ENCODE results near the gene CA5B.
"Not testable (repeated sequence)": the region's sequence is repeated elsewhere in the genome, so short reads cannot be mapped to it uniquely, and the experiment has no call there.

The CA5B gene, protein sequence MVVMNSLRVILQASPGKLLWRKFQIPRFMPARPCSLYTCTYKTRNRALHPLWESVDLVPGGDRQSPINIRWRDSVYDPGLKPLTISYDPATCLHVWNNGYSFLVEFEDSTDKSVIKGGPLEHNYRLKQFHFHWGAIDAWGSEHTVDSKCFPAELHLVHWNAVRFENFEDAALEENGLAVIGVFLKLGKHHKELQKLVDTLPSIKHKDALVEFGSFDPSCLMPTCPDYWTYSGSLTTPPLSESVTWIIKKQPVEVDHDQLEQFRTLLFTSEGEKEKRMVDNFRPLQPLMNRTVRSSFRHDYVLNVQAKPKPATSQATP

DNA sequence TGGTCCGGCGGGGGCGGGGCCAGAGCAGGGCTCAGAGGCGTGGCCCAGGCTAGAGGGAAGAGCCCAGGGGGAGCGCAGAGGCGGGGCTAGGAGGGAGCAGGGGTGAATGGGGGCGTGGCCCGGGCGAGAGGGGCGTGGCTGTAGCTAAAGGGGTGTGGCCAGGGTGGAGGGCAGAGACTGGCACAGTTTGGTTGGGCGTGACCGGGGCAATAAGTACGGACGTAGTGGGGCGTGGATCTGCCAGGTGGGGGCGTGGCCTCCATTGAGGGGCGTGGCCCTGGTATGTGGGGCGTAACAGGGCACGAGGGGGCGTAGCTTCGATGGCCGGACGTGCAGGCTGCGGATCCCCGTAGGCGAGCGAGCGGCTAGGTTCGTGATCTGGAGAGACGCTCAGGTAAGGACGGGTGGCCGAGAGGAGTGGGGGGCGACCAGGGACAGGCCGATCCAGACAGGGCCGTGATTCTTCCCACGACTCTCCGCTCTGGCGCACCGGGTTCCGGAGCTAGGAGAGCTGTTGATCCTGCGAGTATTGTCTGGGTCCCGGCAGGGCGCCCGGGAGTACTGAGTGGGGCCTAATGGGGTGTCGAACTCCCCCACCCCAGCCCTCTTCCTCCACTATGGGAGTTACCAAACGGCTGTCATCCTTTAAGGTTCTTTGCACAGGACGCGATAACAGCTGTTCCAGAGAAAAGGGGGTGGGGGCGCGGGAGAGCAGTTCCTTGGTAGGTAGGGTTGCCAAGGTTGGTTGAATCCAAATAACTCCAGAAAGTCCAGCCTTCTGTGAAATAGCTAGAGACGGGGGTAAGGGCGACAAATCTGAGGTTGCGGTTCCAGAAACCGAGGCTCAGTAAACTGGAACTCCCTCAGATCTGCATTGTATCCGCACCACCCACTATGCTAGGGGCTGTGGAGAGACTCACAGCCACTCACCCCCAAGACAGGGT lies at the start of gene CA5B:
Gene CA5B, plus strand, starts transcription at position 312 of the 944 bp plus-strand sequence. CDS start 11,754 bp downstream, outside the sequence.
- DNase-seq (ENCODE audit: low read depth, low spot score) = peak; percentile 99

DNA sequence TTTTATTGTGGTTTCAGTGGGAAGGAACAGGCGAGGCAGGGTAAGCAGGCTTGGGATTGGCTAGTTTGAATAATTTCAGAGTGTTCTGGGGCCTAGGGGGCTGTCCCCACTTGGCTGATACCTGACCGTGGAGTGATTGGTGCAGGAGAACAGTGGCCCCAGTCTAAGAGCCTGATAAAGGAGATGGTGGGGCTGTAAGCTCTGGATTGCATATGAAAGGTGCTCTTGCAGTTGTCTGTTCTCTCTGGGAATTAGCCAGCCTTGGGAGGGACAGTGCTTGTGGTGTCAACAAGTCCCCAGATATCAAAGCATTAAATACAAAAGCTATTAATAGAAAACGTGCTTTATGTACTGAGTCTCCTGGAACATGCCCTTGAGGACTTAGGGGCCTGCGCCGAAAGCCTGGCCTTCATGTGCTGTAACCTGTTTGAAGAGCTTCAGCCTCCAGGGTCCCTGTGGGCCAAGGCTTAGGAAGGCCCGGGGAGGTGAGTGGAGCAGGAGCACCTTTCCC lies 43.1 kb upstream of the CA5B start:
- peak; percentile 67 for DNase-seq (ENCODE audit: low read depth, low spot score)

DNA sequence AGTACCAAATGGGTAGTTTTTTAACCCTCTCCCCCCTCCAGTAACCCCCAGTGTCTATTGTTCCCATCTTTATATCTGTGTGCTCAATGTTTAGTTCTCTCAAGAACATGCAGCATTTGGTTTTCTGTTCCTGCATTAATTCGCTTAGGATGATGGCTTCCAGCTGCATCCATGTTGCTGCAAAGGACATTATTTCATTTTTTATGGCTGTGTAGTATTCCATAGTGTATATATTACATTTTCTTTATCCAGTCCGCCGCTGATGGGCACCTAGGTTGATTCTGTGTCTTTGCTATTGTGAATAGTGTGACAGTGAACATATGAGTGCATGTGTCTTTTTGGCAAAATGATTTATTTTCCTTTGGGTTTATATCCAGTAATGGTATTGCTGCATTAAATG lies 41.6 kb upstream of the CA5B start:
- DNase-seq (ENCODE audit: low read depth, low spot score) = no peak

DNA sequence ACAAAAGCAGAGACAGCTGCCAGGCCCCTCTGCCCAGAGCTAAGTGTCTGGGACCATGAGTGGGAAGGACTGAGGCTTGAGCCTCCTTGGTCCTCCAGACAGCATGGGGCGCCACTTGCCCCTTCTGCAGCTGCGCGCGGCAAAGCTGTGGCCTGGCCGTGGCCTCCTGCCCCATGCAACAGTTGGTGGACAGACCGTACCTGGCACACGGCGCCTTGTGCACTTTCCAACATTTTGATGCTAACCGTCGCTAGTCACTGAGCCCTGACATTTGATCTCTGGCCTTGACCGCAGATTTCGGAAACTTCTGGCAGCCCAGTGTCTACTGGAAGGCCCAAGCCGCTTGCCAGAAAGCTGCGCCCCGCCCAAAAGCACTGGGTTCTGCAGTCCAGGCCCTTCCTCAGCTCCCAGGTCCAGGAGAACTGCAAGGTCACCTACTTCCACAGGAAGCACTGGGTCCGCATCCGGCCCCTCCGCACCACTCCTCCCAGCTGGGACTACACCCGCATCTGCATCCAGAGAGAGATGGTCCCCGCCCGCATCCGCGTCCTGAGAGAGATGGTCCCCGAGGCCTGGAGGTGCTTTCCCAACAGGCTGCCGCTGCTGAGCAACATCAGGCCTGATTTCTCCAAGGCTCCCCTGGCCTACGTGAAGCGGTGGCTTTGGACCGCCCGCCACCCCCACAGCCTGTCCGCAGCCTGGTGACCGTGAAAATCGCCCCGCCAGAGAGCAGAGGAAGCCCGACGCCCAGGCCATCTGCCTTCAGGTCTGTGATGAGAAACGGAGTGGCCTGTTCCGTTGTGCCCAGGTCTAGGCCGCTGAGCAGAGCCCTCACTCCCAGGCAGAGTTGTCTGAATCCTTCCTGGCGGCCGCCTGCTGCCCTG lies 35.3 kb upstream of the CA5B start:
- no peak for DNase-seq (ENCODE audit: low read depth, low spot score)

DNA sequence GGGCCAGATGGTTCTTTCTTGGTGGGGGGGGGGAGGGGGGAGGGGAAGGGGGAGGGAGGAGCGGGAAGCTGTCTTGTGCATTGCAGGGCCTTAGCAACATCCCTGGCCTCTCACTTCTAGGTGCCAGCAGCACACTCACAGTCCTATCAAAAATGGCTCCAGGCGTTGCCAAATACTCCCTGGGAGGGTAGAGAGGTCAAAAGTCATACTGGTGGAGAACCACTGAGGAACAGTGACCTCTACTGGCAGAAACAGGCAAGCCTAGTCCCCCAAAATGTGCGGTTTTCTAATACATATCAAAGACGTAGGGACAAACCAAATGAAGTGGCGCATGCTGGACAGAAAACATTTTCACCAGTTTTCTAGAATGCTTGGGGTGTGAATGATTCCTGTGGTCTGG lies 34.3 kb upstream of the CA5B start:
- DNase-seq (ENCODE audit: low read depth, low spot score) = not testable (repeated sequence)

DNA sequence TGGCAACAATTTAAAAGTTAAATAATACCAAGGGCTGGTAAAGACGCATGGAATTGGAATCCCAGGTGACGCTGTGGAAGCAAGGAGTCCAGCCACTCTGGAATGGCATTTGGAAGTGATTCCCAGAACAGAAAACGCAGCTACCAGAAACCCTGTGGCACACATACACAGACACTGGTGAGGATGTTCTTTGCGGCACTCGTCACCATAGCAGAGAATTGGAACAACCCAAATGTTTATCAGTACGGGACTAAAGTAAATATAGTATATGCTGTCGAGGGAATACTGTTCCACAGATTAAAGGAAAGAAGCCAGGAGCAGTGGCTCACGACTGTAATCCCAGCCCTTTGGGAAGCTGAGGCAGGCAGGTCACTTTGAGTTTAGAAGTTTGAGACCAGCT lies 33.8 kb upstream of the CA5B start:
- DNase-seq (ENCODE audit: low read depth, low spot score) = not testable (repeated sequence)

DNA sequence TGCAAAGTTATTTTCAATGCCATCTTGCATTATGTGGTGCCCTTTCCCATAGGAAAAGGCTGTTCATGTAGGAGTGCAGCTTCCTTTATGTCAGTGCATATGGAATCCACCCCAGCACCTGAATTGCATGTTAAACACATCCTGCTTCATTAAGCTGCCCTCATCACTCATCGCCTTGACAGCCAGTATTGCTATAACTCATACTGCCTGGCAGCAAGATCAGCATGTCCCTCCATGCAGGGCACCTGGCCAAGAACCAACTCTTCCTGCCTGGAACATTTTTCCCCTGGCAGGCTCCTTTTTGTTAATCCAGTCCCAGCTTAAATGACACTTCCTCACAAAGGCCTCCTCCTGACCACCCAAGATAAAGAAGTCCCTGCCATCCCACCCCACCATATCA lies 23.5 kb upstream of the CA5B start:
- no peak for DNase-seq (ENCODE audit: low read depth, low spot score)

DNA sequence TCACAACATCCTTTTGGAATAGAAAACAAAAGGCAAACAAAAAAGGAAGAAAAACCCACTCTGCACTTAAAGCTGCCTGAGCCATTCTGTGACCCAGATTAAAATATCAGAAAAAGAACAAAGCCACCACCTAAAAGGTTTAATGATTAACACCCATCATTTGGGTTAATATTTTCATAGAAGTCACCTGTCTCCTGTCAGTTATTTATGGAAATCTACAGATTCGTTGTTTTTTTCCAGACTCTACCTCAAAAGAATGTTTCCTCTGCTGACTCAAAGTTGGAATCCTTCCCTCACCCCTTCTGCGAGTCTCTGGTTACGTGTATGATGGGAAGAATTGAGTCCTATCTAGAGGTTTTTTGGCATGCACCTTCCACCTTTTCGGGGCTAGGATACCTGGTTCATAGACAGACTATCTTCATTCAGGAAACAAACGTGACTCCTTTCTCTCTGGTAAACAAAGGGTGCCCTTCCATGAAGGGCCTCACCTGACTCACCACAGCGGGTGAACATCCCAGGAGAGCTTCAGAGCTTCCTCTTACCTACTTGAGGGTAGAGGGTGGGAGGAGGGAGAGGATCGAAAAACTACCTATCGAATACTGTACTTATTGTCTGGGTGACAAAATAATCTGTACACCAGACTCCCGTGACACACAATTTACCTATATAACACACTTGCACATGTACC lies 19.6 kb upstream of the CA5B start:
- no peak for DNase-seq (ENCODE audit: low read depth, low spot score)

DNA sequence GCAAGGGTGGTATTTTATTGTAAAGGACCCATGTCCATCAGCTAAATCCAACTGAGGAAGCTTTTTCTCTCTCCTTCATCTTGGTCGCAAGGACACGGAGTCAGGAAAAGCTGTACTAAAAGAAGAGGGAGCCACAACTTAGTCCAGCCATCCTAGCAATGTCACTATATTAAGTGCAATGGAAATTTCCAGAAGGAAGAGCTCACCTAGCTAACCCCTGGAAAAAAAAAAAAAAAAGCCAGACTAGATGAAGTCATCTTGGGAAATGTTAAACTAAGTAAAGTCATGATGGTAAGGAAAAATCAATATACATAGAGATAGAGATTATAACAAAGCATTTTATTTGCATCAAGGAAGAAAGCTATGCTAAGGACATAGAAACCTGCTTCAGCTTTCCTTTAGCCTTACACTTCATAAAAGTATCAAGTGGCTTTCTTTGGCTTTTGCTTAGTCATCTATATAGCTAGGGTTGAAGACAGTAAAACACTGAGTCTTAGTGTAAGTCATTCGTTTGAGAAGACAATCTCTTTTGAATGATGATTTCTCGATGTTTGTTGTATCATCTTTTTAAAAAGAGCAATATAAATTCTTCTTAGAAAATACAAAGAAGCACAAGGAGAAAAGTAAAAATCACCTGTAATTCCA lies 18.6 kb upstream of the CA5B start:
- DNase-seq (ENCODE audit: low read depth, low spot score) = no peak

DNA sequence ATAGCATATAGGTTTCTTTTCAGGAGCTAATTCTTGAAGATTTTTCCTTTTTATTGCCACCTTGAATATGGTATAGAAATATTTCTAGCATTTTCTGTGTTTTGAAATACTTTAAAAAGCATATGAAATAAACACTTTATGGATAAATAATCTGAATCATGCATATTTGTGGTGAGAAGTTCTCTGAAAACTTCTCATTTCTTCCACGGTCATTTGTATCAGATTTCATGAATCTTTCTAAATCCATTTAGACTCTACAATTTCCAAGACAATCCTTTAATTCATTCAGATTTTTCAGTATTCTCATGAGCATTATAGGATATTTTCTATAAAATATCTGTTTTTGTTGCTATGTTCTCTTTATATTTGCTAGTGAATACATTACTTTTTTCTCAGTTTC lies 16.2 kb upstream of the CA5B start:
- no peak for DNase-seq (ENCODE audit: low read depth, low spot score)

DNA sequence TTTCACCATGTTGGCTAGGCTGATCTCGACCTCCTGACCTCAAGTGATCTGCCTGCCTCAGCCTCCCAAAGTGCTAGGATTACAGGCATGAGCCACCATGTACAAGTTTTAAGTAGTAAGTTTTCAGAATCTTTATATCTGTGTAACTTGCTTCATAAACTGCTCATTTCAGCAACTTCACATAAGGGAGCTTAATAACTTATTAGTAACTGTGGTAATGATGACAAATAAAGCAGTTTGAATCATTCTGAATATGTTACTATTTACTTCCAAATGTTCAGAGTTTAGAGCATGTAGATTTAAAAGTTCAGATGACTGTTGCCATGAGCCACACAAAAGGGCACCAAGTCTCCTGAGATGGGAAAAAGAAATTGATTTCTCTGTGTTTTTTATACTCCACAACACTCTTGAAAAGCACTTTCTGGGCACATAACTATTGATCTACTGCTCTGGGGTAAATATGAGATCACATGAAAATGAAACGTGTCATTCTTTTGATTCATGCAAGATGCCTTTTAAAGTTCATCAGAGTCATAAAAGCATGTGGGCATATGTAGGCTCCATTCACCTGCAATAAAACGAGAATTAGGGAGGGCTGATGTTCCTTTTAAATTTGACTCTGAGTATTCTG lies 14.1 kb upstream of the CA5B start:
- no peak for DNase-seq (ENCODE audit: low read depth, low spot score)

DNA sequence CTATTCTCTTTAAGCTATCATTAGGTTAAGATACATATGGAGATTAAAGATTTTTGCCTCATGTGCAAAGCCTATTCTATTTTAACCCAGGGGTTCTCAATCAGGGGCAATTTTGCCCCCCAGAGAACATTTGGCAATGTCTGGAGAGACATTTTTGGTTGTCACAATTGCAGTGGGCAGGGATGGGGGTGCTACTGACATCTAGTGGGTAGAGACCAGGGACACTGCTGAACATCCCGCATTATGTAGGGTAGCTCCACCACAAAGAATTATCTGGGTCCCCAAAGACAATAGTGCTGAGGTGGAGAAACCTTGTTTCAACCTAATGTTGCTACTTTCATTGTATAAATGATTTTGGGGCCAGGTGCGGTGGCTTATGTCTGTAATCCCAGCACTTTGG lies 13.2 kb upstream of the CA5B start:
- DNase-seq (ENCODE audit: low read depth, low spot score) = no peak

DNA sequence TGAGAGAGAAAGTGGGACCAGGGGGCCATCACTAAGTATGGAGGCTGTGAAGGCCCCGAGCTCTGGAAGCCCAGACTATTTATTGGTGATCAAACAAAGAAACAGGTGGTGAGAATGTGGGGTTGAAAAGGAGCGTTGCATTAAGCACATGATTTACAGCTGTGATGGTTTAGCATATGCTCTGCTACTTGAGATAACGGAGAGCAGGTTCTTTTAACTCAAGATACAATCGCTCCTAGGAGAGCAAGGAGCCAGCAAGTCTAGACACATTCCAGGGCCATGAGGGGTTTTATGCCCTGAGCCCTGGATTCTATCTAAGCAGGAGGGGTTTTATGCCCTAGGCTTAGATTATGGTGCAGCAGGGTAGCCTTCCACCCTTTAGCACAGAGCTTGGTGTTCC lies 6.7 kb upstream of the CA5B start:
- not testable (repeated sequence) for DNase-seq (ENCODE audit: low read depth, low spot score)

DNA sequence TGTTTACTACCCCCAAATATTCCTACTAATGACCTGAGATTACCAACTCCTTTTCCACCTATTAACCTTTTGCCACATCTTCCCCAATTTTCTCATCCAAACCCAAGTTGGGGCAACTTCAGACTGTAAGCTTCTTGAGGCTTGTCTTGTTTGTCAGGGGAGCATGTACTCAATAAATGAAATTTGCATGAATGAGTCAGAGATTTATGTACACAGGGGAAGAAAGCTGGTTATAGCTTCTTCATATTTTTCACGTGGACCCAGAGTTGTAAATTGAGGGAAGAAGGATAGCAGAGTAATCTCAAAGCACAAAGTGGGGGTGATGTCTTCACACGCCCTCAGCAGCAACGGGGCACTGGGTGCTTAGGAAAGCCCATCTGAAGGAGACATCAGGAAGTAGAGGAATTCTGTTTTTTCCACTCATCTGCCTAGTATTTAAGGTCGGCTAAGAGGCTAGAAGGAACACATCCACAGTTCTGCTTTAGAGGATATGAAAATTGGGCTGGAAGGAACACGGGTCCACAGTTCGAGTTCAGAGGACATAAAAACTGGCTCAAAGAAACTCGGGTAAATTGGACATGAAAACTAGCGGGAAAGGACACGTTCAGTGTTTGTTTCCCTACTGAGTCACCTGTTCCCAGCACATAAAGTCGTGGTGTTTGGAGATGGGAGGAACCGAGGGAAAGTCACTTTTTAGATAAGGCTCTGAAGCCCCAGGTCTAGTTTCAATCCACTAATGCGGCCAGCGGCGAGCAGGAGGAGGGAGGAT lies 696 bp upstream of the CA5B start:
- no peak for DNase-seq (ENCODE audit: low read depth, low spot score)

DNA sequence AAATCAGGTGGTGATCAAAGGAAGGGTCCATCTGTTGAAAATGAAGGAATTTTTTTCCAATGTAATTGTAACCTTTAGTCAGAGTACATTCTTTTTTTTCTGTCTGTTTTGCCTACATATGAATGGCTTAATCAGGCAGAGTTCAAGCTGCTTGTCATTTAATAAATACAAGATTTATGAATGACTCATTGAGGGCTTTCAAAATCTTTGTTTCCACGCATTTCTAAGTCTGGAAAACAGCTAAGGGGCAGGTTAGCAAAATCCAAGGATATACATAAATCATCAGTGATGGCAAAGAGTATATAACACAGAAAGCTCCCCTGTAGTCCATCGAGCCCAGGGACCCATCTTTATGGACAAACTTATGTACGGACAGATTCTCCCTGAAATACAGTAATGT lies 1.8 kb downstream of the CA5B start:
- DNase-seq (ENCODE audit: low read depth, low spot score) = no peak

DNA sequence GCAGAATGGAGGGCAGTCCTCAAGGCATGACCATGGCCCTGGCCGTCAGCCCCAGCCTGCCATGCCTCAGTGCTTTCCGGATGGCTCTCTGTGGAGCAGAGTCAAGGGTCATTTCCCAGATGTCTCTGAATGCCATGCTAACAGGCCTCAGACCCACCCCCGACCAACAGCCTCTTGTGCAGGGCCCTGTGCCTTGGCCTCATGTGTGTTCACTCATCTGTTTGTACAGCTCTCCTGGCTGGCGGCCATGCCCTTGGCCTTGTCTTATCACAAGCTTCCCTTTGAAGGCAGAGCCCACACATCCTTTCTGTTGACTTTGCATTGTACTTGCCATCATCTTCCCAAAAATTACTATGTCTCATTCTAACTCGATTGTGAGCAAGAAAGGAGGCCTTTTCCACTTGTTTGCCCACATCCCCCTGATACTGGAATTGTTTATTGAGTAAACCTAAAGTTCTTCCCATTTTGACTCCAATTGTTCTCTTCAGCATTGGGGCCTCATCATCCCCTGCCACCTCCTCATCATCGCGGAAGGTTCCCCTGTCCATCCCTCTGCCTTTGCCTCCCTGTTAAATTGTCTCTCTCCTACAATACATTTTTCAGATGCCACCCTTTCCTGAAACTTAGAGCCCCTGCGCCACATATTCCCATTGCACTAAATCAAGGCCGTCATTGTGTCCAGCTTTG lies 6.3 kb downstream of the CA5B start:
- no peak for DNase-seq (ENCODE audit: low read depth, low spot score)

DNA sequence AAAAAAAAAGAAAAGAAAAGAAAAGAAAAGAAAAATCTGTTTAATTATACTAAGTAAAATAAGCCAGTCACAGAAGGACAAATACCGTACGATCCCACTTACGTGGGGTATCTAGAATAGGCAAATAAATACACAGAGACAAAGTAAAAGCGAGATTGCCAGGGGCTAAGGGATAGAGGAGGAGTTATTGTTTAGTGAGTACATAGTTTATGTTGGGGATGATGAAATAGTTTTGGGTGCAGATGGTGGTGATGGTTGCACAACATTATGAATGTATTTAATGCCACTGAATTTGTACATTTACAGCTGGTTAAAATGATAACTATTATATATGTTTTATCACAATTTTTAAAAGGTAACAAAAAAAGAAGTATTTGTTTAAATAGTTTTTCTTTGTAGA lies 7.1 kb downstream of the CA5B start:
- no peak for DNase-seq (ENCODE audit: low read depth, low spot score)

DNA sequence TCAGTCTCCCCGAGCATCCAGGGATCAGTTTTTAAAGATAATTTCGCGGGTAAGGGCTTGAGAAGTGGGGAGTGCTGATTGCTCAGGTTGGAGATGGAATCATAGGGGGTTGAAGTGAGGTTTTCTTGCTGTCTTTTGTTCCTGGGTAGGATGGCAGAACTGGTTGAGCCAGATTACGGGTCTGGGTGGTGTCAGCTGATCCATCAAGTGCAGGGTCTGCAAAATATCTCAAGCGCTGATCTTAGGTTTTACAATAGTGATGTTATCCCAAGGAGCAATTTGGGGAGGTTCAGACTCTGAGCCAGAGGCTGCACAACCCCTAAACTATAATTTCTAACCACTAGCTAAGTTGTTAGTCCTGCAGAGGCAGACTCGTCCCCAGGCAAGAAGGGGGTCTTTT lies 8.6 kb downstream of the CA5B start:
- DNase-seq (ENCODE audit: low read depth, low spot score) = peak; percentile 81
